DND-41 (cell line): ENCODE results near the gene HSF4.

ENCODE experiments used
- ATAC-seq: fragments of 200-7000 bp; cut with Tn5 transposase; 3 replicates; pipeline ENCODE4 v1.9.1; 2021; ENCODE audit warnings: low read depth; ENCODE audit not compliant: insufficient read depth
- DNase-seq: peaks from one replicate; pipeline ENCODE4 v3.0.0-alpha.2; 2020
- H2AFZ ChIP-seq: 2 replicates; pipeline ENCODE4 v1.6.0; 2012; ENCODE audit warnings: low read depth, low read length
- H3K27ac ChIP-seq: 2 replicates; pipeline ENCODE4 v1.5.1; 2012; ENCODE audit warnings: low read length, inconsistent platforms
- H3K27me3 ChIP-seq: fragments of 200-600 bp; sonication (generic); 2 replicates; pipeline ENCODE4 v1.6.0; 2012; ENCODE audit warnings: low read length, mild to moderate bottlenecking, inconsistent platforms; ENCODE audit not compliant: insufficient read depth, poor library complexity
- H3K36me3 ChIP-seq: 2 replicates; pipeline ENCODE4 v1.5.1; 2012; ENCODE audit warnings: low read length, inconsistent platforms; ENCODE audit not compliant: insufficient read depth
- H3K4me1 ChIP-seq: 2 replicates; pipeline ENCODE4 v1.5.1; 2012; ENCODE audit warnings: mild to moderate bottlenecking, low read length; ENCODE audit not compliant: insufficient read depth
- H3K4me2 ChIP-seq: 2 replicates; pipeline ENCODE4 v1.6.0; 2012; ENCODE audit warnings: mild to moderate bottlenecking, moderate library complexity, low read length, inconsistent platforms; ENCODE audit not compliant: insufficient read depth
- H3K4me3 ChIP-seq, 2 experiments: fragments of 200-600 bp in 1 of 2; shearing (Covaris generic) in 1 of 2; 2 replicates each; pipeline ENCODE4 v1.5.1; 2012 to 2016; ENCODE audit warnings: inconsistent platforms in 2 of 2, low read length in 2 of 2, mild to moderate bottlenecking in 2 of 2, low read depth in 1 of 2, moderate library complexity in 1 of 2
- H3K79me2 ChIP-seq: 2 replicates; pipeline ENCODE4 v1.6.0; 2012; ENCODE audit warnings: low read length, inconsistent platforms; ENCODE audit not compliant: insufficient read depth
- H3K9ac ChIP-seq: 2 replicates; pipeline ENCODE4 v1.6.0; 2012; ENCODE audit warnings: low read depth, mild to moderate bottlenecking, inconsistent platforms, low read length, moderate library complexity
- H3K9me3 ChIP-seq: 2 replicates; pipeline ENCODE4 v1.5.1; 2012; ENCODE audit warnings: low read length, moderate library complexity, mild to moderate bottlenecking, inconsistent platforms; ENCODE audit not compliant: insufficient read depth, severe bottlenecking
- H4K20me1 ChIP-seq: 2 replicates; pipeline ENCODE4 v1.6.0; 2012; ENCODE audit warnings: low read length; ENCODE audit not compliant: insufficient read depth
- CTCF ChIP-seq: IDR thresholded peaks from 2 replicates; pipeline ENCODE4 v1.5.1; 2012; ENCODE audit warnings: borderline replicate concordance, low read length, moderate library complexity, mild to moderate bottlenecking; ENCODE audit not compliant: poor library complexity, severe bottlenecking; ENCODE audit errors: extremely low read depth
- EZH2 ChIP-seq: IDR thresholded peaks from 3 replicates; pipeline ENCODE4 v1.6.1; 2012; ENCODE audit warnings: borderline replicate concordance, low read depth, mild to moderate bottlenecking, moderate library complexity, low read length, inconsistent platforms; ENCODE audit not compliant: severe bottlenecking

Gene HSF4

GRCh38 chr16:67154578-67155294 is 9.8 kb upstream of the HSF4 start:
- Histone ChIP-seq H4K20me1 (peaks cover 35% of the 10 kb centered on the region), H3K27ac (no peak overlapping the region), H3K4me2 (peak overlapping the region; percentile 62), H3K27me3 (no peaks in the 10 kb centered on the region), H3K4me3 (peak overlapping the region in 1 of 2 experiments; percentile 38; a peak in 1 of 4 replicates), H3K4me1 (peaks cover 31% of the 10 kb centered on the region), H3K9me3 (no peaks in the 10 kb centered on the region), H2AFZ (no peak overlapping the region), H3K79me2 (no peaks in the 10 kb centered on the region), H3K9ac (no peak overlapping the region), H3K36me3 (peaks cover 4% of the 10 kb centered on the region; the same call in 1 of the 2 replicates)
- no peak for ATAC-seq
- no peak for DNase-seq
- TF ChIP-seq EZH2 (no peak), CTCF (no peak)

GRCh38 chr16:67155295-67156142 is 9.0 kb upstream of the HSF4 start:
- H3K27me3 ChIP-seq: no peaks in the 10 kb centered on the region
- H3K9ac ChIP-seq: no peak overlapping the region

GRCh38 chr16:67156143-67156844 is 8.3 kb upstream of the HSF4 start:
- H3K36me3 ChIP-seq: peaks cover 4% of the 10 kb centered on the region; the same call in 1 of the 2 replicates
- H4K20me1 ChIP-seq: peaks cover 33% of the 10 kb centered on the region
- H3K9ac ChIP-seq: no peak overlapping the region
- DNase-seq (no peak), ATAC-seq (no peak)
- H3K27ac ChIP-seq: no peak overlapping the region
- H3K27me3 ChIP-seq: no peaks in the 10 kb centered on the region
- no peaks in the 10 kb centered on the region for H3K9me3 ChIP-seq
- H3K4me3 ChIP-seq: no peak overlapping the region
- no peak overlapping the region for H3K4me2 ChIP-seq
- no peak overlapping the region for H2AFZ ChIP-seq
- peaks cover under 1% of the 10 kb centered on the region; the same call in 1 of the 2 replicates for H3K79me2 ChIP-seq
- H3K4me1 ChIP-seq: peaks cover 44% of the 10 kb centered on the region
- TF ChIP-seq CTCF: peak; percentile 30
- TF ChIP-seq EZH2: no peak

More at GRCh38 chr16:67155295-67156142, 9.0 kb upstream of the HSF4 start:
- Histone ChIP-seq H3K27ac (no peak overlapping the region), H3K36me3 (peaks cover 4% of the 10 kb centered on the region; the same call in 1 of the 2 replicates), H3K4me2 (peak overlapping the region; percentile 62), H3K9me3 (no peaks in the 10 kb centered on the region), H3K4me1 (peaks cover 36% of the 10 kb centered on the region), H4K20me1 (peaks cover 35% of the 10 kb centered on the region), H2AFZ (no peak overlapping the region), H3K4me3 (peak overlapping the region in 1 of 2 experiments; percentile 38; a peak in 1 of 4 replicates), H3K79me2 (no peaks in the 10 kb centered on the region)
- TF ChIP-seq CTCF: peak; percentile 94
- no peak for TF ChIP-seq EZH2
- ATAC-seq: peak; percentile 70
- peak; percentile 76 for DNase-seq
